ENCODE measurements around the gene ALG14.

ALG14 gene

DNA sequence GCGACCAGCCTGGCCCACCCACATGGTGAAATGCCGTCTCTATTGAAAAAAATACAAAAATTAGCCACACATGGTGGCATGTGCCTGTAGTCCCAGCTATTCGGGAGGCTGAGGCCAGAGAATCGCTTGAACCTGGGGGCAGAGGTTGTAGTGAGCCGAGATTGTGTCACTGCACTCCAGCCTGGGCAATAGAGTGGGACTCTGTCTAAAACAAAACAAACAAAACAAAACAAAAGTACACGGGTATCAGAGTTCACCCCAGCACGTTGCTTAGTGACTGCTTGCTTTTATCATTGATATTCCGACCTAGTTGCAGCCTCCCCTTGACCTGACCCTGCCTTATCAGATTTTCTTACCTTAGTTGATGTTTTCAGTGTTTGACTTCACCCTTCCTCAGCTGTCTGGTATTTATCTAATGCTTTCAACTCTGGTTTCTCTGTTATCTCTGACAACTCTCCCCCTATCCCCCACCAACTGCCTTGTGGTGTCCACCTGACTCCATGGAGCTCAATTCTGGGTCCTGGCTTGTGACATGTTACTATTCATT lies 49.5 kb upstream of the ALG14 start:
- no peaks in the 10 kb centered on the region for H3K36me3 ChIP-seq (ENCODE audit: control insufficient read depth in 2 of 2, insufficient read depth in 1 of 2, low read length in 2 of 2)
- TF ChIP-seq ZNF677 (tag by site-specific recombination; IDR thresholded peaks at IDR 0.05) (no peak), ZNF292 (tag by site-specific recombination; IDR thresholded peaks at IDR 0.05; ENCODE audit: borderline replicate concordance, low read depth) (no peak), ZNF174 (tag by site-specific recombination; IDR thresholded peaks at IDR 0.05) (no peak), ZFP37 (tag by site-specific recombination; IDR thresholded peaks at IDR 0.05) (no peak), RBAK (tag by site-specific recombination; IDR thresholded peaks at IDR 0.05) (no peak), ZNF146 (tag by site-specific recombination; IDR thresholded peaks at IDR 0.05) (no peak), ZNF341 (tag by site-specific recombination; IDR thresholded peaks at IDR 0.05; ENCODE audit: low read depth) (peak; percentile 61), ZNF654 (tag by site-specific recombination; IDR thresholded peaks at IDR 0.05; ENCODE audit: low read depth) (no peak), ZNF837 (tag by site-specific recombination; IDR thresholded peaks at IDR 0.05) (no peak), ZNF473 (tag by site-specific recombination; IDR thresholded peaks at IDR 0.05) (no peak), ZFHX2 (tag by site-specific recombination; conservative IDR thresholded peaks at IDR 0.05) (peak; percentile 38; the same call in 1 of the 2 replicates), ZNF335 (tag by site-specific recombination; conservative IDR thresholded peaks at IDR 0.05) (no peak)
- no peaks in the 10 kb centered on the region for H3K4me1 ChIP-seq (ENCODE audit: control insufficient read depth, insufficient read depth, low read length)
- H3K27ac ChIP-seq (ENCODE audit: extremely low read depth, low read depth, low read length) = no peak overlapping the region
- CTCF ChIA-PET = no interaction called here
- H3K4me3 ChIP-seq (ENCODE audit: low read depth, low read length) = no peak overlapping the region
- H3K9me3 ChIP-seq (ENCODE audit: control insufficient read depth, insufficient read depth, low read depth, low read length) = no peaks in the 10 kb centered on the region
- POLR2A ChIA-PET = no interaction called here

DNA sequence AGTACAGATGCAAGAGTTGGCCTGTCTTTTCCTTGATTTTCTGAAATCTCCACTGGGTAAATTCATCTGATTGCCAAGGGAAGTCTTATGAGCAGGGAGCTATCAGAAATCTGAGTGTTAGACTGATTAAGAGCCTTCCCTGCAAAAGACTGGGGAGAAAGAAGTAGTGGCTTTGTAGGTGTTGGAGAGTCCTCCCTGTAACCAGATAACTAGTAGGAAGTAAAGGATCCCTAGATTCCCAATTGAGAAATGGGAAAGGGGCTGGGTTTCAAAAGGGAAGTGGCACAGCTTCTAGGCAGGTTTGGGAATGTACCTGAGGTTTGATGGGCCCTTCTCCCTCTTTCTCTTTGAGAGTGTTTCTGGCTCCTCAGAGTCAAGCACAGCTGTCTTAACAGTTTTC lies 46.5 kb upstream of the ALG14 start:
- H3K4me3 ChIP-seq (ENCODE audit: low read depth, low read length) = no peak overlapping the region

More for the DNA sequence above, 46.5 kb upstream of the ALG14 start:
- CTCF ChIA-PET = interaction anchor here (0.6 to 1.7 kb wide), 5 partner anchors 8 to 115 kb away, joined by 3 to 7 read pairs (median 4); partner anchors contain the start of gene RWDD3
- H3K36me3 ChIP-seq (ENCODE audit: control insufficient read depth in 2 of 2, insufficient read depth in 1 of 2, low read length in 2 of 2) = no peaks in the 10 kb centered on the region
- no peaks in the 10 kb centered on the region for H3K9me3 ChIP-seq (ENCODE audit: control insufficient read depth, insufficient read depth, low read depth, low read length)
- H3K4me1 ChIP-seq (ENCODE audit: control insufficient read depth, insufficient read depth, low read length) = no peaks in the 10 kb centered on the region
- POLR2A ChIA-PET = interaction anchor here (1.8 kb wide), 1 partner anchor 114 kb away, joined by 5 read pairs; no protein-coding TSS in a partner anchor
- TF ChIP-seq ZNF37A (tag by site-specific recombination; IDR thresholded peaks at IDR 0.05) (no peak), ZNF501 (tag by site-specific recombination; IDR thresholded peaks at IDR 0.05) (no peak), ZNF701 (tag by site-specific recombination; IDR thresholded peaks at IDR 0.05) (no peak), ZNF707 (tag by site-specific recombination; IDR thresholded peaks at IDR 0.05) (no peak), ZNF658 (tag by site-specific recombination; IDR thresholded peaks at IDR 0.05) (no peak), ZNF48 (tag by site-specific recombination; IDR thresholded peaks at IDR 0.05) (no peak), SALL2 (tag by site-specific recombination; IDR thresholded peaks at IDR 0.05; ENCODE audit: borderline replicate concordance) (no peak), ZNF670 (tag by site-specific recombination; IDR thresholded peaks at IDR 0.05; ENCODE audit: low read depth) (no peak), ZBTB17 (tag by site-specific recombination; IDR thresholded peaks at IDR 0.05) (no peak), ZNF391 (tag by site-specific recombination; IDR thresholded peaks at IDR 0.05; ENCODE audit: borderline replicate concordance, low read depth) (no peak), ZNF621 (tag by site-specific recombination; IDR thresholded peaks at IDR 0.05) (no peak), ZNF521 (tag by site-specific recombination; IDR thresholded peaks at IDR 0.05) (no peak), ZFP37 (tag by site-specific recombination; IDR thresholded peaks at IDR 0.05) (no peak), ZIC2 (tag by site-specific recombination; IDR thresholded peaks at IDR 0.05) (no peak), YY2 (tag by site-specific recombination; IDR thresholded peaks at IDR 0.05) (no peak)
- TF ChIP-seq, protein P1, sequence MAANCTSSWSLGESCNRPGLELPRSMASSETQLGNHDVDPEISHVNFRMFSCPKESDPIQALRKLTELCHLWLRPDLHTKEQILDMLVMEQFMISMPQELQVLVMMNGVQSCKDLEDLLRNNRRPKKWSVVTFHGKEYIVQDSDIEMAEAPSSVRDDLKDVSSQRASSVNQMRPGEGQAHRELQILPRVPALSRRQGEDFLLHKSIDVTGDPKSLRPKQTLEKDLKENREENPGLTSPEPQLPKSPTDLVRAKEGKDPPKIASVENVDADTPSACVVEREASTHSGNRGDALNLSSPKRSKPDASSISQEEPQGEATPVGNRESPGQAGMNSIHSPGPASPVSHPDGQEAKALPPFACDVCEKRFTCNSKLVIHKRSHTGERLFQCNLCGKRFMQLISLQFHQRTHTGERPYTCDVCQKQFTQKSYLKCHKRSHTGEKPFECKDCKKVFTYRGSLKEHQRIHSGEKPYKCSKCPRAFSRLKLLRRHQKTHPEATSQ (tag by site-specific recombination; IDR thresholded peaks at IDR 0.05) = no peak
- TF ChIP-seq, protein P2, sequence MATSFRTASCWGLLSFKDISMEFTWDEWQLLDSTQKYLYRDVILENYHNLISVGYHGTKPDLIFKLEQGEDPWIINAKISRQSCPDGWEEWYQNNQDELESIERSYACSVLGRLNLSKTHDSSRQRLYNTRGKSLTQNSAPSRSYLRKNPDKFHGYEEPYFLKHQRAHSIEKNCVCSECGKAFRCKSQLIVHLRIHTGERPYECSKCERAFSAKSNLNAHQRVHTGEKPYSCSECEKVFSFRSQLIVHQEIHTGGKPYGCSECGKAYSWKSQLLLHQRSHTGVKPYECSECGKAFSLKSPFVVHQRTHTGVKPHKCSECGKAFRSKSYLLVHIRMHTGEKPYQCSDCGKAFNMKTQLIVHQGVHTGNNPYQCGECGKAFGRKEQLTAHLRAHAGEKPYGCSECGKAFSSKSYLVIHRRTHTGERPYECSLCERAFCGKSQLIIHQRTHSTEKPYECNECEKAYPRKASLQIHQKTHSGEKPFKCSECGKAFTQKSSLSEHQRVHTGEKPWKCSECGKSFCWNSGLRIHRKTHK (tag by site-specific recombination; IDR thresholded peaks at IDR 0.05) = no peak
- TF ChIP-seq, protein P3, sequence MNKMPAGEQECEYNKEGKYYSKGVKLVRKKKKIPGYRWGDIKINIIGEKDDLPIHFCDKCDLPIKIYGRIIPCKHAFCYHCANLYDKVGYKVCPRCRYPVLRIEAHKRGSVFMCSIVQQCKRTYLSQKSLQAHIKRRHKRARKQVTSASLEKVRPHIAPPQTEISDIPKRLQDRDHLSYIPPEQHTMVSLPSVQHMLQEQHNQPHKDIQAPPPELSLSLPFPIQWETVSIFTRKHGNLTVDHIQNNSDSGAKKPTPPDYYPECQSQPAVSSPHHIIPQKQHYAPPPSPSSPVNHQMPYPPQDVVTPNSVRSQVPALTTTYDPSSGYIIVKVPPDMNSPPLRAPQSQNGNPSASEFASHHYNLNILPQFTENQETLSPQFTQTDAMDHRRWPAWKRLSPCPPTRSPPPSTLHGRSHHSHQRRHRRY (tag by site-specific recombination; IDR thresholded peaks at IDR 0.05) = no peak
- H3K27ac ChIP-seq (ENCODE audit: extremely low read depth, low read depth, low read length) = no peak overlapping the region

Measured in HEK293 (cell line).